Testis (tissue), 3 donors: Measurements from ENCODE around the gene ZBTB40. TPM values are rescaled to one million over a fixed set of nuclear protein-coding genes. Genes with fewer than 3 reads are reported as not detected.

ENCODE experiments used
- DNase-seq: peaks from one replicate; pipeline ENCODE4 v3.0.0-alpha.2; 2019
- H3K27ac ChIP-seq, 2 donors: fragments of 200-600 bp; sonication (generic); one replicate each; pipeline ENCODE4 v1.5.1; 2019
- H3K27me3 ChIP-seq: fragments of 200-600 bp; sonication (generic); one replicate; pipeline ENCODE4 v1.5.1; 2019
- H3K36me3 ChIP-seq: fragments of 200-600 bp; sonication (generic); one replicate; pipeline ENCODE4 v1.5.1; 2017; ENCODE audit warnings: low read depth; ENCODE audit errors: missing control alignments
- H3K4me1 ChIP-seq: fragments of 200-600 bp; sonication (generic); one replicate; pipeline ENCODE4 v1.5.1; 2019
- H3K4me3 ChIP-seq, 2 donors: fragments of 200-600 bp; sonication (generic); one replicate each; pipeline ENCODE4 v1.5.1; 2017 to 2019
- H3K9me3 ChIP-seq: fragments of 200-600 bp; sonication (generic); one replicate; pipeline ENCODE4 v1.5.1; 2017
- POLR2A ChIP-seq: fragments of 450-650 bp; IDR thresholded peaks from one replicate; pipeline ENCODE4 v1.6.1; 2017; ENCODE audit warnings: antibody characterized with exemption, mild to moderate bottlenecking, moderate library complexity
- WGBS, 2 donors: methylation state at CpG; one replicate each; pipeline ENCODE4 v1.1.5; 2018; 5-methylcytosine and 5-hydroxymethylcytosine counted together
- intact Hi-C: fragments of 100-400 bp; cut with DNase I; formaldehyde crosslinking; loops from one replicate; pipeline ENCODE4 v1.15.1; 2023; ENCODE audit warnings: low total_unique reads
- polyA plus RNA-seq: library from polyadenylated mRNA; stranded (reverse); fragments of 350-450 nt; fragmentation: Illumina TruSeq; extraction: RNeasy Lipid Tissue Mini Kit (QIAGEN cat#74804); gene quantifications from one replicate; pipeline ENCODE4 v1.2.3, GENCODE V29; 2014; ENCODE audit warnings: low read depth, low replicate concordance; ENCODE audit not compliant: insufficient read depth
- total RNA-seq, 2 donors: library from RNA; depleted of rRNA; stranded (reverse); fragments of >200 nt; gene quantifications; one replicate each; pipeline ENCODE4 v1.2.3, GENCODE V29; 2016
- TF ChIP-seq, protein P1 (sequence below), 3 experiments: fragments of 450-650 bp in 2 of 3; fragments of 200-600 bp in 1 of 3; sonication (generic) in 1 of 3; IDR thresholded peaks; one replicate each; pipeline ENCODE4 v1.5.1; 2016 to 2019; ENCODE audit warnings: antibody characterized with exemption in 3 of 3, mild to moderate bottlenecking in 2 of 3, moderate library complexity in 1 of 3

The ZBTB40 gene
- total and polyA plus RNA-seq, 3 donors from 2014 or later = 15.6 to 28.6 (median 28.1) TPM

DNA sequence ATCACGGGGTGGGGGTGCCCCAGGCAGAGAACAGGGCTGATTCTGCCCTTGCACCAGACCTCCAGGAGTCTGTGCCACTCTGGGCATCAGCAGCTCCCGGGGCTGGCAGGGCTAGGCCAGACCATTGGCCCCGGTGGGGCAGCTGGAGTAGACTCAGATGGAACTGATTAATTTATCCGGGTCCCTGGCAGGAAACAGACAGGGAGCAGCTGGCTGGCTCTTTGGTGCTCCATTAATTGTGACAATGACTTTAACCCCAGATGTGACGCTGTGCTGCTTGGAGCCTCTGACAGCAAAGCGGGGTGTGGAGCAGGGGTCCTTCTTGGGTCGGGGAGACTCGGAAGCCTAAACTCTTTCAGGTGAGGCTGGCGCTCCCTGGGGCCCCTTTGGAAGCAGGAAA, 121.2 kb downstream of the ZBTB40 start:
- Histone ChIP-seq H3K27ac (no peak overlapping the region), H3K4me3 (no peak overlapping the region), H3K36me3 (no peaks in the 10 kb centered on the region), H3K27me3 (no peaks in the 10 kb centered on the region), H3K9me3 (no peaks in the 10 kb centered on the region), H3K4me1 (no peaks in the 10 kb centered on the region)
- intact Hi-C loops = no loop called here
- no peak for TF ChIP-seq POLR2A
- TF ChIP-seq, protein P1, sequence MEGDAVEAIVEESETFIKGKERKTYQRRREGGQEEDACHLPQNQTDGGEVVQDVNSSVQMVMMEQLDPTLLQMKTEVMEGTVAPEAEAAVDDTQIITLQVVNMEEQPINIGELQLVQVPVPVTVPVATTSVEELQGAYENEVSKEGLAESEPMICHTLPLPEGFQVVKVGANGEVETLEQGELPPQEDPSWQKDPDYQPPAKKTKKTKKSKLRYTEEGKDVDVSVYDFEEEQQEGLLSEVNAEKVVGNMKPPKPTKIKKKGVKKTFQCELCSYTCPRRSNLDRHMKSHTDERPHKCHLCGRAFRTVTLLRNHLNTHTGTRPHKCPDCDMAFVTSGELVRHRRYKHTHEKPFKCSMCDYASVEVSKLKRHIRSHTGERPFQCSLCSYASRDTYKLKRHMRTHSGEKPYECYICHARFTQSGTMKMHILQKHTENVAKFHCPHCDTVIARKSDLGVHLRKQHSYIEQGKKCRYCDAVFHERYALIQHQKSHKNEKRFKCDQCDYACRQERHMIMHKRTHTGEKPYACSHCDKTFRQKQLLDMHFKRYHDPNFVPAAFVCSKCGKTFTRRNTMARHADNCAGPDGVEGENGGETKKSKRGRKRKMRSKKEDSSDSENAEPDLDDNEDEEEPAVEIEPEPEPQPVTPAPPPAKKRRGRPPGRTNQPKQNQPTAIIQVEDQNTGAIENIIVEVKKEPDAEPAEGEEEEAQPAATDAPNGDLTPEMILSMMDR (IDR thresholded peaks at IDR 0.05) = no peak
- WGBS, 2 donors = 71 to 100% methylated on average over 4 to 9 of the region's 9 CpGs
- no peak for DNase-seq

GRCh38 chr1:22573237-22573636, 121.6 kb downstream of the ZBTB40 start:
- DNase-seq = no peak
- WGBS, 2 donors = 73 to 77% methylated on average over 7 of the region's 7 CpGs
- H3K4me3 ChIP-seq = no peak overlapping the region
- no peak overlapping the region for H3K27ac ChIP-seq
- no peaks in the 10 kb centered on the region for H3K9me3 ChIP-seq
- no peaks in the 10 kb centered on the region for H3K4me1 ChIP-seq
- intact Hi-C loops = no loop called here
- no peaks in the 10 kb centered on the region for H3K36me3 ChIP-seq
- no peak for TF ChIP-seq POLR2A
- TF ChIP-seq, protein P1 (IDR thresholded peaks at IDR 0.05) = no peak
- H3K27me3 ChIP-seq = no peaks in the 10 kb centered on the region

DNA sequence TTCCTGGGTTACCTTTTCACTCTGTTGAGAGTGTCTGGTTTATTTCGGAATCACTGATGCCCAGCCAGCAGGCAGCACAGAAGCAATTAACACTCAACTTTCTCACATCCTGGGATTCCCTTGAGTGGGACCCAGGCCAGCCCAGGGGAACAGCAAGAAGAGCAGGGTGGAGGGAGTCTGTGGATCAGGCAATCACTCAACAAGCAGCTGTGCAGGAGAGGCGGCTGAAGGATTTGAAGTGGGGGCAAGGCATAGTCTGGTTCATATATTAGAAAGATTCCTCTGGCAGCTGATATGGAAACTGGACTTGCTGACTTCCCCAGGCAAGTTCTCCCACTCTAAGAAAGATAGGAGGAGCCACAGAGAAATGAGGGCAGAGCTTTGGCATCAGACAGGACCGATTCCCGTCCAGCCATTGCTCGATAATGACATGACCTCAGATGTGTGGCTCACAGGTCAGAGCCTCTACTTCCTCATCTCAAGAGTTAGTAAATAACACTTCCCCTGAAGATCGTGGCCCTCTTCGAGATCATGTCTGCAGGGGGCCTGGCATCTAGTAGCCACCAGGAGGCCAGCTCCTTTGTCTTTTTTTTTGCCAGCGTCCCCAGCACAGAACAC, 124.0 kb downstream of the ZBTB40 start:
- Histone ChIP-seq H3K36me3 (no peaks in the 10 kb centered on the region), H3K4me1 (no peaks in the 10 kb centered on the region), H3K9me3 (no peaks in the 10 kb centered on the region), H3K4me3 (no peak overlapping the region), H3K27me3 (no peaks in the 10 kb centered on the region), H3K27ac (no peak overlapping the region)
- 64 to 72% methylated on average over 7 to 8 of the region's 8 CpGs for WGBS, 2 donors
- no peak for DNase-seq
- intact Hi-C loops = no loop called here
- TF ChIP-seq, protein P1 (IDR thresholded peaks at IDR 0.05) = no peak
- TF ChIP-seq POLR2A = no peak

DNA sequence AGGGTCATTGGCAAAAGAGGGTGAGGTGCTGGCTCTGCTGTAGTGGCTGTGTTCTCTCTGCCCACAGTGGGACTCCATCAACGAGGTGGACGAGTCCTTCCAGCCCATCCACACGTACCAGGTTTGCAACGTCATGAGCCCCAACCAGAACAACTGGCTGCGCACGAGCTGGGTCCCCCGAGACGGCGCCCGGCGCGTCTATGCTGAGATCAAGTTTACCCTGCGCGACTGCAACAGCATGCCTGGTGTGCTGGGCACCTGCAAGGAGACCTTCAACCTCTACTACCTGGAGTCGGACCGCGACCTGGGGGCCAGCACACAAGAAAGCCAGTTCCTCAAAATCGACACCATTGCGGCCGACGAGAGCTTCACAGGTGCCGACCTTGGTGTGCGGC, 124.5 kb downstream of the ZBTB40 start:
- WGBS, 2 donors = 75 to 95% methylated on average over 11 to 23 of the region's 23 CpGs

More for the DNA sequence above, 124.5 kb downstream of the ZBTB40 start:
- Histone ChIP-seq H3K27ac (no peak overlapping the region), H3K9me3 (no peaks in the 10 kb centered on the region), H3K4me1 (no peaks in the 10 kb centered on the region), H3K36me3 (no peaks in the 10 kb centered on the region), H3K27me3 (no peaks in the 10 kb centered on the region), H3K4me3 (no peak overlapping the region)
- intact Hi-C loops = no loop called here
- no peak for TF ChIP-seq POLR2A
- TF ChIP-seq, protein P1 (IDR thresholded peaks at IDR 0.05) = no peak
- no peak for DNase-seq
